CD4-positive, alpha-beta T cell (primary cell): ENCODE measurements around the gene INSIG1. TPM values are rescaled to one million over a fixed set of nuclear protein-coding genes. Genes with fewer than 3 reads are reported as not detected.

Source experiments
- ATAC-seq: fragments of 200-7000 bp; cut with Tn5 transposase; one replicate; pipeline ENCODE4 v1.10.0; 2022; ENCODE audit warnings: mild to moderate bottlenecking; ENCODE audit not compliant: poor library complexity
- CTCF ChIA-PET: fragments of 350-600 bp; sonication (Branson Sonifier 250); formaldehyde crosslinking; loops from one replicate; lab custom pipeline; 2021; ENCODE audit warnings: antibody characterized with exemption, inconsistent platforms; lab: Charles Lee
- POLR2A ChIA-PET: fragments of 350-600 bp; sonication (Branson Sonifier 250); formaldehyde crosslinking; loops from one replicate; lab custom pipeline; 2021; ENCODE audit warnings: antibody characterized with exemption, inconsistent platforms; lab: Charles Lee
- DNase-seq, 14 experiments: peaks; one replicate each; pipeline ENCODE4 v3.0.0-alpha.2; 2013 to 2020; ENCODE audit warnings: mixed read lengths in 2 of 14
- H3K27ac ChIP-seq, 2 donors: one replicate each; pipeline versions ENCODE4 v1.5.1 to v1.7.0; 2013; ENCODE audit warnings: low read length in 2 of 2, low read depth in 1 of 2, mild to moderate bottlenecking in 1 of 2
- H3K27me3 ChIP-seq, 2 experiments: 1 replicate in 1 of 2; 2 replicates in 1 of 2; pipeline versions ENCODE4 v1.6.1 to v1.7.0; 2013; ENCODE audit warnings: low read length in 2 of 2, control low read depth in 1 of 2, mild to moderate bottlenecking in 1 of 2, moderate library complexity in 1 of 2; ENCODE audit not compliant: insufficient read depth in 2 of 2, control insufficient read depth in 1 of 2
- H3K36me3 ChIP-seq: one replicate; pipeline ENCODE4 v1.6.1; 2013; ENCODE audit warnings: low read length, control low read depth; ENCODE audit not compliant: insufficient read depth
- H3K4me1 ChIP-seq: one replicate; pipeline ENCODE4 v1.6.1; 2013; ENCODE audit warnings: low read length, control low read depth; ENCODE audit not compliant: insufficient read depth
- H3K4me3 ChIP-seq: one replicate; pipeline ENCODE4 v1.5.1; 2013; ENCODE audit warnings: mild to moderate bottlenecking, low read length, moderate library complexity
- H3K9me3 ChIP-seq, 2 experiments: 1 replicate in 1 of 2; 2 replicates in 1 of 2; pipeline versions ENCODE4 v1.6.1 to v1.7.0; 2013; ENCODE audit warnings: low read length in 2 of 2, mild to moderate bottlenecking in 2 of 2, control low read depth in 1 of 2, moderate library complexity in 1 of 2; ENCODE audit not compliant: control insufficient read depth in 1 of 2, insufficient read depth in 1 of 2
- H3K27ac Mint-ChIP-seq: one replicate; pipeline ENCODE4 v1.8.0; 2020; ENCODE audit warnings: mixed read lengths
- H3K27me3 Mint-ChIP-seq: one replicate; pipeline ENCODE4 v1.8.0; 2021; ENCODE audit warnings: mixed read lengths
- H3K36me3 Mint-ChIP-seq: one replicate; pipeline ENCODE4 v1.8.0; 2021; ENCODE audit warnings: low read depth, mixed read lengths
- H3K4me1 Mint-ChIP-seq: one replicate; pipeline ENCODE4 v1.8.0; 2021; ENCODE audit warnings: low read depth, mixed read lengths
- H3K4me3 Mint-ChIP-seq: one replicate; pipeline ENCODE4 v1.8.0; 2020; ENCODE audit warnings: mild to moderate bottlenecking, mixed read lengths
- H3K9me3 Mint-ChIP-seq: one replicate; pipeline ENCODE4 v1.8.0; 2020; ENCODE audit warnings: mixed read lengths
- CTCF ChIP-seq: fragments of 200-600 bp; IDR thresholded peaks from one replicate; pipeline ENCODE4 v1.8.0; 2022; ENCODE audit warnings: antibody characterized with exemption, mild to moderate bottlenecking
- intact Hi-C, 2 experiments: fragments of 100-400 bp; cut with DNase I in 1 of 2; cut with micrococcal nuclease in 1 of 2; formaldehyde crosslinking; loops; one replicate each; pipeline versions ENCODE4 v1.15.1 to v1.9.0; 2023 to 2025; cut with DNase I, micrococcal nuclease
- total RNA-seq, 174 experiments: library from RNA in 2 of 174; stranded (reverse) in 2 of 174; gene quantifications; one replicate each; pipeline ENCODE4 v1.2.3 and lab custom pipeline; 2021 to 2026

The INSIG1 gene
- total RNA-seq, 2 experiments from 2014 or later = 58.1 to 60.9 TPM

- Mint-ChIP-seq H3K4me3 (no peak overlapping the region), H3K27me3 (no peaks in the 10 kb centered on the region), H3K9me3 (no peaks in the 10 kb centered on the region), H3K27ac (no peak overlapping the region), H3K36me3 (no peaks in the 10 kb centered on the region), H3K4me1 (no peaks in the 10 kb centered on the region)
- POLR2A ChIA-PET = no interaction called here
- intact Hi-C loops = no loop called here
- CTCF ChIA-PET = no interaction called here
- Histone ChIP-seq H3K36me3 (no peaks in the 10 kb centered on the region), H3K9me3 (peaks cover 0 to 5% of the 10 kb centered on the region in 2 experiments), H3K4me1 (no peaks in the 10 kb centered on the region), H3K4me3 (no peak overlapping the region), H3K27me3 (peaks cover 0 to 5% of the 10 kb centered on the region in 2 experiments), H3K27ac (no peak overlapping the region)
- ATAC-seq = no peak
- no peak for DNase-seq
- TF ChIP-seq CTCF = no peak
These were observed 28.6 kb upstream of the INSIG1 start for GRCh38 chr7:155268921-155269650.

DNA sequence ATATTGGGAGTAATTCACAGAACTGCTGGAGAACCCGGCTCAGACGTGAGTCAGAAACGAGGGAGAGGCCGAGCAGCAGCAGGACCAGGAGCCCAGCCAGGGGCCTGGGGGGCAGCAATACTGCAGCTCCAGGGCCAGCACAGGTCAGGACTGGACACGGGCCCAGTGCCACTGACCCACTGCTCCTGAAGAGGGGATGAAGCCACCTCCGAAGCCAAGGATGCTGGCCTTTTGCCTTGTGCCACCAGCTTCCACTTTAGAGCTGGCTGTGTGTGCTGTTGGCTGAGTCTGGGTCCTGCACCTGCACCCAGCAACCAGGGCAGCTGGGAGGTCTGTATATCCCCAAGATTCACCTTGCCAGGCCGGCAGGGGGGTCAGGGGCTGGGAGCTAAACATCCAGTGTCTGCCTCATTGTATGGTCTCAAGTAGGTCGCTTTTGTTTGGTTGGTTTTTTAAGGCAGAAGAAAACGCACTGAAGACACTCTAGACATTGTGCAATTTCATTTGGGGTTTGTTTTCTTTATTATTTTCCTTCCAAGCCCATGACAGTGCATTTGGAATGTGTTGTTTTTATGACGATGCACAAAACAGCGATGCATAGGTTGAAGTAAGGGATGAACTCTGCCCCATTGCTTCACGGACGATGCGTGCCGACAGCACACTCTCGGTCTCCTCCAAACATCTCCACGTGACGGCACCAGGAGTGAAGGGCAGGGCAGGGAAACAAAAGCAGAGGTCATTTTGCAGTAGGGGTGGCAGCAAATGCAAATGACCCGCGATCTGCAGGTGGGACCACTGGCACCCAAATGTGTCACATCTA is 27.7 kb upstream of the INSIG1 start:
- H3K4me1 ChIP-seq = no peaks in the 10 kb centered on the region
- H3K4me3 ChIP-seq = no peak overlapping the region
- H3K36me3 ChIP-seq = no peaks in the 10 kb centered on the region
- intact Hi-C loops = no loop called here
- ChIA-PET POLR2A (no interaction called here), CTCF (no interaction called here)
- no peak overlapping the region for H3K27ac ChIP-seq
- no peak overlapping the region for H3K27ac Mint-ChIP-seq
- no peaks in the 10 kb centered on the region for H3K9me3 Mint-ChIP-seq
- peaks cover 0 to 5% of the 10 kb centered on the region in 2 experiments for H3K27me3 ChIP-seq
- no peak for TF ChIP-seq CTCF
- ATAC-seq (no peak), DNase-seq (no peak)
- no peaks in the 10 kb centered on the region for H3K27me3 Mint-ChIP-seq
- no peaks in the 10 kb centered on the region for H3K36me3 Mint-ChIP-seq
- H3K4me3 Mint-ChIP-seq = no peak overlapping the region
- H3K4me1 Mint-ChIP-seq = no peaks in the 10 kb centered on the region
- peaks cover 0 to 5% of the 10 kb centered on the region in 2 experiments for H3K9me3 ChIP-seq

DNA sequence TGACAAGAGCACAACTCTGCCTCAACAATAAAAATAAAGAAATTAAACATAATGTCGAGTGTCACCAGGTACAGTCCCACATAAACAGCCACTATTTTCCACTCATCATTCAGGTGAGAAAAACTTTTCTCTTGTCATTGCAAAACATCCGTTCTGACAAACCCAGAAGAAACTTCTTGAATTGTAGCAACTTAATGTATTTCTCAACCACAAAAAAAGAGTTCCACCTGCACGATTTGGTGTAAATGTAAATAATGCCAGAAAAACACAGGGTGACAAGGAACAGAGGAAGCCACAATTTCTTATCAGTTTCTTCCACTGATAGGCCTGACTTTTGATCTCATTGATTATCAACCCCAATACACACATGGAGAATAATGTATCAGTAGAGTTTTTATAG is 26.8 kb upstream of the INSIG1 start:
- Mint-ChIP-seq H3K9me3 (no peaks in the 10 kb centered on the region), H3K4me1 (no peaks in the 10 kb centered on the region), H3K27me3 (no peaks in the 10 kb centered on the region), H3K36me3 (no peaks in the 10 kb centered on the region), H3K27ac (no peak overlapping the region), H3K4me3 (no peak overlapping the region)
- no peaks in the 10 kb centered on the region for H3K36me3 ChIP-seq
- no peak overlapping the region for H3K27ac ChIP-seq
- TF ChIP-seq CTCF = no peak
- ATAC-seq = no peak
- intact Hi-C loops = no loop called here
- POLR2A ChIA-PET = no interaction called here
- DNase-seq = no peak
- CTCF ChIA-PET = no interaction called here
- peaks cover 0 to 5% of the 10 kb centered on the region in 2 experiments for H3K27me3 ChIP-seq
- H3K9me3 ChIP-seq = peaks cover 0 to 5% of the 10 kb centered on the region in 2 experiments
- H3K4me1 ChIP-seq = no peaks in the 10 kb centered on the region
- H3K4me3 ChIP-seq = no peak overlapping the region
